NB4 (cell line): Measurements from ENCODE around the gene DDX27.

Source experiments
- MYC ChIP-seq: IDR thresholded peaks from 2 replicates; pipeline ENCODE4 v1.6.1; 2011; ENCODE audit warnings: low read depth, low read length
- POLR2A ChIP-seq: IDR thresholded peaks from 2 replicates; pipeline ENCODE4 v1.6.1; 2011; ENCODE audit warnings: mild to moderate bottlenecking; ENCODE audit not compliant: insufficient read length; ENCODE audit errors: extremely low read depth
- TF ChIP-seq, protein P1 (sequence below): IDR thresholded peaks from one replicate; pipeline ENCODE4 v1.5.1; 2012; ENCODE audit warnings: low read depth, low read length
- TF ChIP-seq, protein P2 (sequence below): IDR thresholded peaks from 2 replicates; pipeline ENCODE4 v1.6.1; 2011; ENCODE audit warnings: low read depth, low read length

- TF ChIP-seq, protein P1, sequence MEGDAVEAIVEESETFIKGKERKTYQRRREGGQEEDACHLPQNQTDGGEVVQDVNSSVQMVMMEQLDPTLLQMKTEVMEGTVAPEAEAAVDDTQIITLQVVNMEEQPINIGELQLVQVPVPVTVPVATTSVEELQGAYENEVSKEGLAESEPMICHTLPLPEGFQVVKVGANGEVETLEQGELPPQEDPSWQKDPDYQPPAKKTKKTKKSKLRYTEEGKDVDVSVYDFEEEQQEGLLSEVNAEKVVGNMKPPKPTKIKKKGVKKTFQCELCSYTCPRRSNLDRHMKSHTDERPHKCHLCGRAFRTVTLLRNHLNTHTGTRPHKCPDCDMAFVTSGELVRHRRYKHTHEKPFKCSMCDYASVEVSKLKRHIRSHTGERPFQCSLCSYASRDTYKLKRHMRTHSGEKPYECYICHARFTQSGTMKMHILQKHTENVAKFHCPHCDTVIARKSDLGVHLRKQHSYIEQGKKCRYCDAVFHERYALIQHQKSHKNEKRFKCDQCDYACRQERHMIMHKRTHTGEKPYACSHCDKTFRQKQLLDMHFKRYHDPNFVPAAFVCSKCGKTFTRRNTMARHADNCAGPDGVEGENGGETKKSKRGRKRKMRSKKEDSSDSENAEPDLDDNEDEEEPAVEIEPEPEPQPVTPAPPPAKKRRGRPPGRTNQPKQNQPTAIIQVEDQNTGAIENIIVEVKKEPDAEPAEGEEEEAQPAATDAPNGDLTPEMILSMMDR: no peak
- TF ChIP-seq POLR2A (no peak), MYC (no peak)
- TF ChIP-seq, protein P2, sequence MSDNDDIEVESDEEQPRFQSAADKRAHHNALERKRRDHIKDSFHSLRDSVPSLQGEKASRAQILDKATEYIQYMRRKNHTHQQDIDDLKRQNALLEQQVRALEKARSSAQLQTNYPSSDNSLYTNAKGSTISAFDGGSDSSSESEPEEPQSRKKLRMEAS: no peak
Measured at GRCh38 chr20:49273696-49274277, 54.6 kb downstream of the DDX27 start.
